SU-DHL-6 (cell line): ENCODE data around the gene SLC25A13.

ENCODE experiments used
- H2AFZ ChIP-seq: fragments of 200-600 bp; sonication (generic); 2 replicates; pipeline ENCODE4 v1.6.1; 2014; ENCODE audit warnings: low read depth, mild to moderate bottlenecking, moderate library complexity, mixed read lengths, antibody characterized with exemption, low read length; ENCODE audit not compliant: severe bottlenecking
- H3F3A ChIP-seq: fragments of 200-600 bp; shearing (Covaris generic); 2 replicates; pipeline ENCODE4 v1.6.0; 2016; ENCODE audit warnings: antibody characterized with exemption, mild to moderate bottlenecking; ENCODE audit not compliant: insufficient read depth
- H3K27ac ChIP-seq: fragments of 200-600 bp; sonication (generic); 2 replicates; pipeline ENCODE4 v1.5.1; 2016; ENCODE audit warnings: low read depth, mild to moderate bottlenecking, low read length, moderate library complexity, mixed read lengths
- H3K27me3 ChIP-seq: fragments of 200-600 bp; sonication (generic), shearing (Covaris generic); 2 replicates; pipeline ENCODE4 v1.6.0; 2014; ENCODE audit warnings: mild to moderate bottlenecking, low read length
- H3K36me3 ChIP-seq: fragments of 200-600 bp; sonication (generic); 2 replicates; pipeline ENCODE4 v1.6.1; 2014; ENCODE audit warnings: mild to moderate bottlenecking, low read length, mixed read lengths
- H3K4me2 ChIP-seq: fragments of 300-600, 200-600 bp; shearing (Covaris generic), sonication (generic); 2 replicates; pipeline ENCODE4 v1.6.0; 2014; ENCODE audit warnings: low read length, low read depth, mild to moderate bottlenecking; ENCODE audit not compliant: poor library complexity, severe bottlenecking
- H3K4me3 ChIP-seq: fragments of 200-600 bp; sonication (generic); 2 replicates; pipeline ENCODE4 v1.5.1; 2014; ENCODE audit warnings: antibody characterized with exemption, low read length, mild to moderate bottlenecking, mixed read lengths; ENCODE audit not compliant: insufficient read depth, poor library complexity, severe bottlenecking
- H3K79me2 ChIP-seq: fragments of 200-600 bp; sonication (generic); 2 replicates; pipeline ENCODE4 v1.6.1; 2014; ENCODE audit warnings: mild to moderate bottlenecking, low read length, moderate library complexity; ENCODE audit not compliant: insufficient read depth
- H3K9ac ChIP-seq: fragments of 200-600 bp; sonication (generic); 2 replicates; pipeline ENCODE4 v1.7.0; 2014; ENCODE audit warnings: mild to moderate bottlenecking, low read length
- H3K9me2 ChIP-seq: fragments of 200-600 bp; sonication (generic); replicated peaks from 2 replicates; pipeline ENCODE4 v1.6.1; 2014; ENCODE audit warnings: low read length; ENCODE audit not compliant: insufficient read depth
- H3K9me3 ChIP-seq: fragments of 200-600 bp; sonication (generic); 2 replicates; pipeline ENCODE4 v1.6.1; 2014; ENCODE audit warnings: low read length, mixed read lengths; ENCODE audit not compliant: insufficient read depth
- H4K20me1 ChIP-seq: fragments of 200-600 bp; sonication (generic); 2 replicates; pipeline ENCODE4 v1.6.1; 2014; ENCODE audit warnings: low read depth, mild to moderate bottlenecking, antibody characterized with exemption, low read length, moderate library complexity, mixed read lengths
- CTCF ChIP-seq: fragments of 200-600 bp; sonication (generic); IDR thresholded peaks from one replicate; pipeline ENCODE4 v1.5.1; 2017; ENCODE audit warnings: antibody characterized with exemption, mild to moderate bottlenecking, low read length, moderate library complexity; ENCODE audit not compliant: insufficient read depth, poor library complexity, severe bottlenecking
- EZH2phosphoT487 ChIP-seq: fragments of 200-600 bp; sonication (generic), shearing (Covaris generic); conservative IDR thresholded peaks from 2 replicates; pipeline ENCODE4 v1.6.1; 2018; ENCODE audit warnings: mild to moderate bottlenecking, antibody characterized with exemption, low read length, moderate library complexity, mixed read lengths

Gene SLC25A13

DNA sequence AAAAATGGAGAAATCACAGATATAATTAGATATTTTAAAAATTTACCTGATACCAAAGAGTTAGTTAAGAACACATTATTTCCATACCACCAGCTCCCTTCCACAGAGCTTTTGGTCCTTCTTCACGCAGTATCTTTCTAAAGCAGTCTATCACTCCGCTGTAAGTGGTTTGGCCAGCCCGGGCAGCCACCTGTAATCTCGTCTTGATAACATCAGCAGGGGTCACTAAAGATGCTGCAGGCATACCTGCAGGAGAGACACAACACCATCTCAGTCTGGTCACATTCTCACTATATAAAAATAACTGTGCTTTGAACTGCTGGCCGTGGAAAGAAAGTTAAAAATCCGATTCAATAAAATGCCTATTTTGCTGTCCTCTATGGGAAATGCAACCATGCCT is 200.1 kb downstream of the SLC25A13 start:
- Histone ChIP-seq H3K9me3 (no peaks in the 10 kb centered on the region), H3K27ac (no peak overlapping the region), H3K27me3 (no peaks in the 10 kb centered on the region), H4K20me1 (no peaks in the 10 kb centered on the region), H2AFZ (no peak overlapping the region), H3K4me2 (no peak overlapping the region), H3K79me2 (no peaks in the 10 kb centered on the region), H3K4me3 (no peak overlapping the region), H3K9ac (no peak overlapping the region), H3F3A (no peaks in the 10 kb centered on the region), H3K9me2 (no peaks in the 10 kb centered on the region), H3K36me3 (peaks cover 15% of the 10 kb centered on the region; the same call in 1 of the 2 replicates)
- TF ChIP-seq CTCF = no peak
- no peak for TF ChIP-seq EZH2phosphoT487

DNA sequence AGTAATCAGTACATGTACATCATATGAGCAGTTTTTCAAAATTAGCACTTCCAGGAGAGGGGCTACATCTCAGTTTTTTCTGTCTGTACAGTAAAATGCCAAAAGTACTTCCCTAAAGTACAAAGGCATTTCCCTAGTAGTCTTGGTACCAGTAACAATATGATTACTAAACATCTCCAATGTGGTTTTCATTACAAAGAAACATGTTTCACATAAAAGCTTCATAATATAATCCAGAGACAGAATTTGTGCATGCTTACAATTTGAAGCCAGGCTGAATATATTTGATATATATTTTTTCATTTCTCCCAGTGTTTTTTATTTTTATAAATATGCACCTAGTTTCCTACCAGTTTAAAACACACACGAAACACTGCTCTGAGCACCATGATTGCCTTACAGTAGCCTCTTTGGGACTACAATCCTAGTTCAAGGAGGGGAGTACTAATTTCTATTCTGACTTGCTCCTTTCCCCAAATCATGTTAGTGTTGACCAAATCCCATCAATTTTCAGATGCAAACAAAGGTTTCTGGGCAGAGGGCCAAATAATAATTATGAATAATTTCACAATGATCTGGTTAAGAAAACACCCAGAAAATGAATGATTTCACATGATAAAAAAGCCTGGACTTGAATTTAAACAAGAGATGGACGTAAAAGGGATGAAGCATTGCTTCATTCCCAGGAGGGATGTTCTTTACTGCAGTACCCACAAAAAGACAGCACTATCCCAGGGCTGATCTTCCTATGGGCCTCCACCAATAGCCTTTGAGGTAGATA is 201.3 kb downstream of the SLC25A13 start:
- Histone ChIP-seq H3K9me2 (no peaks in the 10 kb centered on the region), H3F3A (no peaks in the 10 kb centered on the region), H3K36me3 (peaks cover 15% of the 10 kb centered on the region; the same call in 1 of the 2 replicates), H3K9me3 (no peaks in the 10 kb centered on the region), H3K9ac (no peak overlapping the region), H3K27me3 (no peaks in the 10 kb centered on the region), H3K79me2 (no peaks in the 10 kb centered on the region), H4K20me1 (no peaks in the 10 kb centered on the region), H2AFZ (no peak overlapping the region), H3K4me3 (no peak overlapping the region), H3K4me2 (no peak overlapping the region), H3K27ac (no peak overlapping the region)
- TF ChIP-seq CTCF = no peak
- no peak for TF ChIP-seq EZH2phosphoT487

- H4K20me1 ChIP-seq = no peaks in the 10 kb centered on the region
- H3K9me2 ChIP-seq = no peaks in the 10 kb centered on the region
- H3K27ac ChIP-seq = no peak overlapping the region
- TF ChIP-seq CTCF (no peak), EZH2phosphoT487 (no peak)
- no peaks in the 10 kb centered on the region for H3K27me3 ChIP-seq
- no peak overlapping the region for H3K4me2 ChIP-seq
- no peak overlapping the region for H2AFZ ChIP-seq
- peaks cover 15% of the 10 kb centered on the region; the same call in 1 of the 2 replicates for H3K36me3 ChIP-seq
- H3K4me3 ChIP-seq = no peak overlapping the region
- H3F3A ChIP-seq = no peaks in the 10 kb centered on the region
- H3K9ac ChIP-seq = no peak overlapping the region
- no peaks in the 10 kb centered on the region for H3K79me2 ChIP-seq
- H3K9me3 ChIP-seq = peaks cover 11% of the 10 kb centered on the region
Measured at GRCh38 chr7:96118449-96119001, 203.4 kb downstream of the SLC25A13 start.
